DMS 273 (cell line): ENCODE measurements around the gene TMEM130.
"Not testable (repeated sequence)": the region's sequence is repeated elsewhere in the genome, so short reads cannot be mapped to it uniquely, and the experiment has no call there.

ENCODE experiments used
- DNase-seq: peaks from one replicate; lab custom pipeline; 2025; ENCODE audit not compliant: unreplicated experiment; lab: John Stamatoyannopoulos, UW

The TMEM130 gene

GRCh38 chr7:98842552-98842951 lies 27.3 kb downstream of the TMEM130 start:
- DNase-seq = not testable (repeated sequence)

- peak; percentile 84 for DNase-seq
Measured at GRCh38 chr7:98841179-98841997, 28.4 kb downstream of the TMEM130 start.

- DNase-seq = no peak
Measured at GRCh38 chr7:98840722-98841121, 29.1 kb downstream of the TMEM130 start.

- DNase-seq = no peak
Measured at GRCh38 chr7:98840096-98840495, 29.7 kb downstream of the TMEM130 start.

- DNase-seq = no peak
Measured at GRCh38 chr7:98837630-98837972, 32.2 kb downstream of the TMEM130 start.

- peak; percentile 87 for DNase-seq
Measured at GRCh38 chr7:98836811-98837629, 32.8 kb downstream of the TMEM130 start.

- DNase-seq = no peak
Measured at GRCh38 chr7:98834949-98835348, 34.9 kb downstream of the TMEM130 start.

GRCh38 chr7:98833022-98833421 lies 36.8 kb downstream of the TMEM130 start:
- no peak for DNase-seq

GRCh38 chr7:98831641-98832221 lies 38.1 kb downstream of the TMEM130 start:
- peak; percentile 72 for DNase-seq

- DNase-seq = no peak
Measured at GRCh38 chr7:98830972-98831548, 38.8 kb downstream of the TMEM130 start.

- no peak for DNase-seq
Measured at GRCh38 chr7:98828368-98828767, 41.4 kb downstream of the TMEM130 start.

- peak; percentile 70 for DNase-seq
Measured at GRCh38 chr7:98827258-98827657, 42.6 kb downstream of the TMEM130 start.

- peak; percentile 100 for DNase-seq
Measured at GRCh38 chr7:98826811-98827231, 43.0 kb downstream of the TMEM130 start.

GRCh38 chr7:98826387-98826786 lies 43.4 kb downstream of the TMEM130 start:
- DNase-seq = peak; percentile 90

GRCh38 chr7:98823226-98823625 lies 46.6 kb downstream of the TMEM130 start:
- DNase-seq = no peak

GRCh38 chr7:98821348-98821747 lies 48.5 kb downstream of the TMEM130 start:
- peak; percentile 20 for DNase-seq

- no peak for DNase-seq
Measured at GRCh38 chr7:98816967-98817710, 52.7 kb downstream of the TMEM130 start.

GRCh38 chr7:98816241-98816640 lies 53.6 kb downstream of the TMEM130 start:
- peak; percentile 20 for DNase-seq

- no peak for DNase-seq
Measured at GRCh38 chr7:98815313-98815712, 54.5 kb downstream of the TMEM130 start.

GRCh38 chr7:98811299-98811698 lies 58.5 kb downstream of the TMEM130 start:
- DNase-seq = no peak
